B cell (primary cell): ENCODE measurements around the gene KCNC2. TPM values are rescaled to one million over a fixed set of nuclear protein-coding genes. Genes with fewer than 3 reads are reported as not detected.

Experiments
- ATAC-seq: fragments of 200-7000 bp; cut with Tn5 transposase; one replicate; pipeline ENCODE4 v1.10.0; 2021; ENCODE audit warnings: low read depth, mild to moderate bottlenecking, moderate number of reproducible peaks, moderate library complexity
- CTCF ChIA-PET: fragments of 350-600 bp; sonication (Branson Sonifier 250); formaldehyde crosslinking; loops from one replicate; lab custom pipeline; 2021; ENCODE audit warnings: antibody characterized with exemption, inconsistent platforms; lab: Charles Lee
- POLR2A ChIA-PET: fragments of 350-600 bp; sonication (Branson Sonifier 250); formaldehyde crosslinking; loops from one replicate; lab custom pipeline; 2021; ENCODE audit warnings: antibody characterized with exemption; lab: Charles Lee
- DNase-seq: peaks from one replicate; pipeline ENCODE4 v3.0.0; 2013
- H2AFZ ChIP-seq: 2 replicates; pipeline ENCODE4 v1.6.1; 2012; ENCODE audit warnings: mild to moderate bottlenecking, low read depth, low read length; ENCODE audit not compliant: insufficient read depth, poor library complexity, severe bottlenecking
- H3K27ac ChIP-seq, 2 donors: 1 replicate in 1 of 2; 2 replicates in 1 of 2; pipeline ENCODE4 v1.5.1; 2012 to 2013; ENCODE audit warnings: low read length in 2 of 2, mild to moderate bottlenecking in 2 of 2, moderate library complexity in 1 of 2
- H3K27me3 ChIP-seq, 4 experiments: fragments of 200-600 bp in 1 of 4; sonication (generic) in 1 of 4; replicated peaks in 1 of 4; 1 replicate in 2 of 4; 2 replicates in 2 of 4; pipeline versions ENCODE4 v1.6.1 to v1.7.0; 2013 to 2016; ENCODE audit warnings: low read length in 3 of 4, mild to moderate bottlenecking in 2 of 4, mixed read lengths in 1 of 4, moderate library complexity in 1 of 4; ENCODE audit not compliant: insufficient read depth in 4 of 4, control insufficient read depth in 3 of 4; ENCODE audit errors: control extremely low read depth in 1 of 4
- H3K36me3 ChIP-seq, 2 experiments: replicated peaks in 1 of 2; 1 replicate in 1 of 2; 2 replicates in 1 of 2; pipeline versions ENCODE4 v1.6.1 to v1.7.1; 2013; ENCODE audit warnings: low read length in 1 of 2; ENCODE audit not compliant: insufficient read depth in 2 of 2, control insufficient read depth in 1 of 2; ENCODE audit errors: control extremely low read depth in 1 of 2, extremely low read depth in 1 of 2
- H3K4me1 ChIP-seq, 2 donors: fragments of 200-600 bp in 1 of 2; sonication (generic) in 1 of 2; 1 replicate in 1 of 2; 2 replicates in 1 of 2; pipeline versions ENCODE4 v1.5.1 to v1.6.1; 2013 to 2017; ENCODE audit warnings: low read length in 2 of 2; ENCODE audit not compliant: control insufficient read depth in 2 of 2, insufficient read depth in 2 of 2
- H3K4me2 ChIP-seq: replicated peaks from 2 replicates; pipeline ENCODE3; 2012; ENCODE audit warnings: mild to moderate bottlenecking, low read depth, low read length; ENCODE audit not compliant: poor library complexity, severe bottlenecking
- H3K4me3 ChIP-seq, 5 experiments: fragments of 200-600 bp in 1 of 5; sonication (generic) in 1 of 5; 1 replicate in 3 of 5; 2 replicates in 2 of 5; pipeline versions ENCODE4 v1.5.1 to v1.7.0; 2011 to 2016; ENCODE audit warnings: low read length in 4 of 5, mild to moderate bottlenecking in 4 of 5, low read depth in 2 of 5, control low read depth in 1 of 5, moderate library complexity in 1 of 5; ENCODE audit not compliant: insufficient read depth in 1 of 5; ENCODE audit errors: control extremely low read depth in 1 of 5, extremely low read depth in 1 of 5
- H3K79me2 ChIP-seq: fragments of 200-600 bp; sonication (generic); one replicate; pipeline ENCODE4 v1.6.0; 2016; ENCODE audit warnings: low read length; ENCODE audit not compliant: control insufficient read depth, insufficient read depth
- H3K9ac ChIP-seq: fragments of 200-600 bp; sonication (generic); 2 replicates; pipeline ENCODE4 v1.6.1; 2017; ENCODE audit warnings: mild to moderate bottlenecking, low read length, moderate library complexity
- H3K9me3 ChIP-seq, 3 donors: one replicate each; pipeline versions ENCODE4 v1.6.1 to v1.7.1; 2013; ENCODE audit warnings: low read length in 2 of 3; ENCODE audit not compliant: control insufficient read depth in 2 of 3, insufficient read depth in 1 of 3; ENCODE audit errors: control extremely low read depth in 1 of 3
- H4K20me1 ChIP-seq: 2 replicates; pipeline ENCODE4 v1.6.0; 2012; ENCODE audit warnings: mild to moderate bottlenecking, low read length; ENCODE audit not compliant: insufficient read depth, control insufficient read depth, poor library complexity, severe bottlenecking
- H3K27ac Mint-ChIP-seq: one replicate; pipeline ENCODE4 v1.8.0; 2021; ENCODE audit warnings: mixed read lengths
- H3K27me3 Mint-ChIP-seq: one replicate; pipeline ENCODE4 v1.8.0; 2021; ENCODE audit warnings: mixed read lengths
- H3K4me1 Mint-ChIP-seq: one replicate; pipeline ENCODE4 v1.8.0; 2021; ENCODE audit warnings: mixed read lengths
- H3K4me3 Mint-ChIP-seq: one replicate; pipeline ENCODE4 v1.8.0; 2021; ENCODE audit warnings: mixed read lengths
- H3K9me3 Mint-ChIP-seq: one replicate; pipeline ENCODE4 v1.8.0; 2022; ENCODE audit warnings: mixed read lengths; ENCODE audit not compliant: insufficient read depth
- EZH2 ChIP-seq: IDR thresholded peaks from 2 replicates; pipeline ENCODE4 v1.6.1; 2012; ENCODE audit warnings: borderline replicate concordance, low read depth, mild to moderate bottlenecking, moderate library complexity, low read length; ENCODE audit not compliant: insufficient read depth, poor library complexity, severe bottlenecking
- WGBS: methylation state at CpG from one replicate; pipeline ENCODE4 v1.1.5; 2013; ENCODE audit warnings: missing lambda C conversion rate; ENCODE audit not compliant: insufficient coverage; 5-methylcytosine and 5-hydroxymethylcytosine counted together
- intact Hi-C: fragments of 100-400 bp; cut with micrococcal nuclease; formaldehyde crosslinking; loops from one replicate; pipeline ENCODE4 v1.10.0; 2022
- polyA plus RNA-seq: library from polyadenylated mRNA; depleted of rRNA; stranded (reverse); fragments of >200 nt; gene quantifications from 2 replicates; pipeline ENCODE4 v1.2.3, GENCODE V29; 2012
- total RNA-seq, 2 donors: library from RNA; stranded (reverse); fragments of 120-200 nt in 1 of 2; gene quantifications; 1 replicate in 1 of 2; 2 replicates in 1 of 2; pipeline versions ENCODE4 v1.2.3 to v1.2.4, GENCODE V29; 2013 to 2022
- TF ChIP-seq, protein P1 (sequence below): fragments of 200-600 bp; IDR thresholded peaks from one replicate; pipeline ENCODE4 v1.8.0; 2022; ENCODE audit warnings: antibody characterized with exemption, mild to moderate bottlenecking

The KCNC2 gene
- total and polyA plus RNA-seq, 2 donors (not counting 1 experiment from before 2014, with no cell fraction given): not detected

DNA sequence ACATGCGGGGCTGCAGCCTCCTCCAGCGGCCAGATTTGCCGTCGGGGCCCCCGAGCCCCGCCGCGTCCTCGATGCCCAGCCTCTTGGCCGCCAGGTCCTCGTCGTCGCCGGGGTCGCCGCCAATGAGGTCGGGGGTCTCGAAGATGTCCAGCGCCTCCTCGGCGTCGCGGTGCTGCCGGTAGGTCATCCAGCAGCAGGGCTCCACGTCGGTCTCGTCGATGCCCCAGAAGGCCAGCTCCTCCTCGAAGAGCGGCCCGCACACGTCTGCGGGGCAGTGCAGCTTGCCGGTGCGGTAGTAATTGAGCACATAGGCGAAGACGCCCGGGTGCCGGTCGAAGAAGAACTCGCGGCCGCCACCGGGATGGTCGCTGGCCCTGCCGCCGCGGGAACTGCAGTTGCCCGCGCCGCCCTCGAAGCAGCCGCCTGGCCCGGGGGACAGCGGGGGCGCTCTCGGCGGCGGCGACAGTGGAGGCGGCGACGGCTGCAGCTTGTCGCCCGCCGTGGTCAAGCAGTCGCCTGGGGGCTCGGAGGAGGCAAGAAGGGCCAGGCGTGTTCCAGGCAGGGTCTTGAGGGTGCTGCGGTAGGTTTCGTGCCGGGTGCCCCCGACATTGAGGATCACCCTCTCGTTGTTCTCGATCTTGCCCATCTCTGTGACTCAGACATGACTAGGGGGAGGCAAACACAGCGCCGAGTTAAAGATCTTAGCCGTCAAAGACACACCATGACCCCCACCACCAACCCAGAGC, 2.1 kb downstream of the KCNC2 start:
- no peak overlapping the region for H2AFZ ChIP-seq
- no peak overlapping the region for H3K4me3 ChIP-seq
- no peaks in the 10 kb centered on the region for H3K79me2 ChIP-seq
- POLR2A ChIA-PET: no interaction called here
- Mint-ChIP-seq H3K9me3 (no peaks in the 10 kb centered on the region), H3K4me1 (no peaks in the 10 kb centered on the region), H3K4me3 (no peak overlapping the region), H3K27me3 (peaks cover 29% of the 10 kb centered on the region), H3K27ac (no peak overlapping the region)
- H3K9ac ChIP-seq: no peak overlapping the region
- no peaks in the 10 kb centered on the region for H3K4me1 ChIP-seq
- peaks cover 0 to 27% (median 18%) of the 10 kb centered on the region in 4 experiments for H3K27me3 ChIP-seq
- TF ChIP-seq, protein P1, sequence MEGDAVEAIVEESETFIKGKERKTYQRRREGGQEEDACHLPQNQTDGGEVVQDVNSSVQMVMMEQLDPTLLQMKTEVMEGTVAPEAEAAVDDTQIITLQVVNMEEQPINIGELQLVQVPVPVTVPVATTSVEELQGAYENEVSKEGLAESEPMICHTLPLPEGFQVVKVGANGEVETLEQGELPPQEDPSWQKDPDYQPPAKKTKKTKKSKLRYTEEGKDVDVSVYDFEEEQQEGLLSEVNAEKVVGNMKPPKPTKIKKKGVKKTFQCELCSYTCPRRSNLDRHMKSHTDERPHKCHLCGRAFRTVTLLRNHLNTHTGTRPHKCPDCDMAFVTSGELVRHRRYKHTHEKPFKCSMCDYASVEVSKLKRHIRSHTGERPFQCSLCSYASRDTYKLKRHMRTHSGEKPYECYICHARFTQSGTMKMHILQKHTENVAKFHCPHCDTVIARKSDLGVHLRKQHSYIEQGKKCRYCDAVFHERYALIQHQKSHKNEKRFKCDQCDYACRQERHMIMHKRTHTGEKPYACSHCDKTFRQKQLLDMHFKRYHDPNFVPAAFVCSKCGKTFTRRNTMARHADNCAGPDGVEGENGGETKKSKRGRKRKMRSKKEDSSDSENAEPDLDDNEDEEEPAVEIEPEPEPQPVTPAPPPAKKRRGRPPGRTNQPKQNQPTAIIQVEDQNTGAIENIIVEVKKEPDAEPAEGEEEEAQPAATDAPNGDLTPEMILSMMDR: no peak
- no peak for TF ChIP-seq EZH2
- H3K9me3 ChIP-seq: peaks cover 0 to 20% (median 1%) of the 10 kb centered on the region in 3 donors
- no peaks in the 10 kb centered on the region for H4K20me1 ChIP-seq
- DNase-seq (no peak), ATAC-seq (no peak)
- no peak overlapping the region for H3K4me2 ChIP-seq
- CTCF ChIA-PET: no interaction called here
- no peaks in the 10 kb centered on the region for H3K36me3 ChIP-seq
- H3K27ac ChIP-seq: no peak overlapping the region
- intact Hi-C loops: no loop called here
- WGBS: 19% methylated on average over 78 of the region's 78 CpGs

DNA sequence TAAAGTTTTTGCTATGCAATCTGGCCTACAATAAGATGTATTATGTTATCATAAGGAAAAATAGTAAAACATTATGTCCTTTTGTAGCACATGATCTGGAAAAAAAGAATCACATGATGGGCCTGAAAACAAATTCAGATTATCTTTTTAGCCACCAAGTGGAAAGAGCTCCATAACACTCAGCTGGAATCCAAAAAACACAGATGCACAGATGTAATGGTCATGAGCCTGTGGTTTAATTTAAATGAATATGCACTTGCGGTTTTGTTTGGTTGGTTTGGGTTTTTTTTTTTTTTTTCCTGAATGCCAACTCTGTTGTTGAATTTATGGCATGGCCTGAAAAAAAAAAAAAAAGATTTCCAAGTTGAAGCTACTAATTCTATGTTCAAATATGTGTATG, 4.1 kb downstream of the KCNC2 start:
- H4K20me1 ChIP-seq: no peaks in the 10 kb centered on the region
- H3K4me2 ChIP-seq: no peak overlapping the region
- H2AFZ ChIP-seq: no peak overlapping the region
- H3K36me3 ChIP-seq: no peaks in the 10 kb centered on the region
- ChIA-PET CTCF (no interaction called here), POLR2A (no interaction called here)
- Mint-ChIP-seq H3K27me3 (peaks cover 31% of the 10 kb centered on the region), H3K4me1 (no peaks in the 10 kb centered on the region), H3K4me3 (no peak overlapping the region), H3K27ac (no peak overlapping the region), H3K9me3 (no peaks in the 10 kb centered on the region)
- no peaks in the 10 kb centered on the region for H3K79me2 ChIP-seq
- intact Hi-C loops: no loop called here
- WGBS: no CpG with 5 or more reads among the region's 1 CpG
- H3K4me1 ChIP-seq: no peaks in the 10 kb centered on the region
- ATAC-seq (no peak), DNase-seq (no peak)
- H3K9ac ChIP-seq: no peak overlapping the region
- H3K4me3 ChIP-seq: no peak overlapping the region
- no peak overlapping the region for H3K27ac ChIP-seq
- peaks cover 0 to 20% (median 0%) of the 10 kb centered on the region in 3 donors for H3K9me3 ChIP-seq
- peaks cover 0 to 27% (median 17%) of the 10 kb centered on the region in 4 experiments for H3K27me3 ChIP-seq
- TF ChIP-seq, protein P1: no peak
- TF ChIP-seq EZH2: no peak
